AG20443 (cell line): ENCODE measurements around the gene HSPA4L.

Experiments used
- DNase-seq: peaks from one replicate; pipeline ENCODE4 v3.0.0; 2012; ENCODE audit warnings: low spot score, mixed read lengths

HSPA4L gene

GRCh38 chr4:127783955-127784770 lies 2.0 kb downstream of the HSPA4L start:
- no peak for DNase-seq

- DNase-seq: no peak
Measured at GRCh38 chr4:127788517-127788916, 6.4 kb downstream of the HSPA4L start.

GRCh38 chr4:127791391-127791790 lies 9.3 kb downstream of the HSPA4L start:
- DNase-seq: no peak

- no peak for DNase-seq
Measured at GRCh38 chr4:127793528-127793927, 11.4 kb downstream of the HSPA4L start.

GRCh38 chr4:127799711-127800110 lies 17.6 kb downstream of the HSPA4L start:
- DNase-seq: no peak

- no peak for DNase-seq
Measured at GRCh38 chr4:127809173-127809800, 27.2 kb downstream of the HSPA4L start.

GRCh38 chr4:127810551-127810950 lies 28.4 kb downstream of the HSPA4L start:
- no peak for DNase-seq

GRCh38 chr4:127822430-127822829 lies 40.3 kb downstream of the HSPA4L start:
- no peak for DNase-seq

- DNase-seq: no peak
Measured at GRCh38 chr4:127828121-127828520, 46.0 kb downstream of the HSPA4L start.

- DNase-seq: no peak
Measured at GRCh38 chr4:127829014-127829413, 46.9 kb downstream of the HSPA4L start.

- DNase-seq: no peak
Measured at GRCh38 chr4:127832585-127832984, 50.5 kb downstream of the HSPA4L start.

- no peak for DNase-seq
Measured at GRCh38 chr4:127843704-127844600, 61.8 kb downstream of the HSPA4L start.

- DNase-seq: no peak
Measured at GRCh38 chr4:127844601-127845116, 62.5 kb downstream of the HSPA4L start.

- no peak for DNase-seq
Measured at GRCh38 chr4:127846061-127846460, 63.9 kb downstream of the HSPA4L start.

- no peak for DNase-seq
Measured at GRCh38 chr4:127846765-127847164, 64.6 kb downstream of the HSPA4L start.

GRCh38 chr4:127849505-127850234 lies 67.5 kb downstream of the HSPA4L start:
- DNase-seq: no peak

GRCh38 chr4:127852661-127853060 lies 70.5 kb downstream of the HSPA4L start:
- no peak for DNase-seq

- DNase-seq: no peak
Measured at GRCh38 chr4:127856196-127856812, 74.2 kb downstream of the HSPA4L start.

GRCh38 chr4:127856813-127857447 lies 74.8 kb downstream of the HSPA4L start:
- peak; percentile 80 for DNase-seq

GRCh38 chr4:127857641-127858040 lies 75.5 kb downstream of the HSPA4L start:
- no peak for DNase-seq

- DNase-seq: no peak
Measured at GRCh38 chr4:127868196-127868595, 86.1 kb downstream of the HSPA4L start.
